CD4-positive, alpha-beta memory T cell (primary cell): ENCODE measurements around the gene PEX26. TPM values are rescaled to one million over a fixed set of nuclear protein-coding genes. Genes with fewer than 3 reads are reported as not detected.
A peak's percentile ranks its signal among the peaks of the same experiment; 100 is the strongest.
"Not testable (repeated sequence)": the region's sequence is repeated elsewhere in the genome, so short reads cannot be mapped to it uniquely, and the experiment has no call there.

ENCODE experiments used
- CTCF ChIA-PET: fragments of 350-600 bp; sonication (Branson Sonifier 250); formaldehyde crosslinking; loops from one replicate; lab custom pipeline; 2021; ENCODE audit warnings: inconsistent platforms; ENCODE audit not compliant: partially characterized antibody; lab: Charles Lee
- POLR2A ChIA-PET: fragments of 350-600 bp; sonication (Branson Sonifier 250); formaldehyde crosslinking; loops from one replicate; lab custom pipeline; 2021; ENCODE audit not compliant: partially characterized antibody; lab: Charles Lee
- DNase-seq, 5 donors: peaks; one replicate each; pipeline versions ENCODE4 v3.0.0 to v3.0.0-alpha.2; 2020 to 2022; ENCODE audit warnings: mixed read lengths in 1 of 5
- H3K27ac ChIP-seq: one replicate; pipeline ENCODE4 v1.7.0; 2013; ENCODE audit warnings: low read depth, low read length
- H3K27me3 ChIP-seq: 2 replicates; pipeline ENCODE4 v1.7.0; 2013; ENCODE audit warnings: mild to moderate bottlenecking, low read length, moderate library complexity; ENCODE audit not compliant: insufficient read depth
- H3K36me3 ChIP-seq: 2 replicates; pipeline ENCODE4 v1.7.0; 2013; ENCODE audit warnings: mild to moderate bottlenecking, low read length, moderate library complexity; ENCODE audit not compliant: insufficient read depth
- H3K4me1 ChIP-seq: 2 replicates; pipeline ENCODE4 v1.7.0; 2013; ENCODE audit warnings: mild to moderate bottlenecking, low read length, moderate library complexity; ENCODE audit not compliant: insufficient read depth
- H3K4me3 ChIP-seq, 2 donors: one replicate each; pipeline ENCODE4 v1.7.0; 2013; ENCODE audit warnings: low read length in 2 of 2, mild to moderate bottlenecking in 1 of 2
- H3K9me3 ChIP-seq, 2 donors: one replicate each; pipeline ENCODE4 v1.7.0; 2013; ENCODE audit warnings: low read length in 2 of 2, control low read depth in 1 of 2; ENCODE audit not compliant: control insufficient read depth in 1 of 2
- H3K27ac Mint-ChIP-seq, 7 donors: one replicate each; pipeline ENCODE4 v1.8.0; 2020 to 2021; ENCODE audit warnings: mixed read lengths in 7 of 7, mild to moderate bottlenecking in 6 of 7, inconsistent platforms in 3 of 7, moderate library complexity in 3 of 7
- H3K27me3 Mint-ChIP-seq, 2 donors: one replicate each; pipeline ENCODE4 v1.8.0; 2020 to 2021; ENCODE audit warnings: mixed read lengths in 2 of 2
- H3K36me3 Mint-ChIP-seq, 2 donors: one replicate each; pipeline ENCODE4 v1.8.0; 2020 to 2021; ENCODE audit warnings: mixed read lengths in 2 of 2, inconsistent platforms in 1 of 2, mild to moderate bottlenecking in 1 of 2
- H3K4me1 Mint-ChIP-seq, 4 donors: one replicate each; pipeline ENCODE4 v1.8.0; 2020 to 2021; ENCODE audit warnings: mixed read lengths in 4 of 4, mild to moderate bottlenecking in 1 of 4
- H3K4me3 Mint-ChIP-seq, 8 donors: one replicate each; pipeline ENCODE4 v1.8.0; 2020 to 2021; ENCODE audit warnings: mixed read lengths in 8 of 8, mild to moderate bottlenecking in 7 of 8, moderate library complexity in 6 of 8, inconsistent platforms in 3 of 8
- H3K9me3 Mint-ChIP-seq, 8 donors: one replicate each; pipeline ENCODE4 v1.8.0; 2020 to 2021; ENCODE audit warnings: mixed read lengths in 8 of 8, mild to moderate bottlenecking in 5 of 8, inconsistent platforms in 3 of 8, moderate library complexity in 1 of 8
- intact Hi-C: fragments of 100-400 bp; cut with micrococcal nuclease; formaldehyde crosslinking; loops from one replicate; pipeline ENCODE4 v1.15.1; 2023
- polyA plus RNA-seq, 2 donors: library from polyadenylated mRNA; unstranded; fragments of 300-500 nt; fragmentation: Illumina TruSeq; gene quantifications; one replicate each; pipeline ENCODE4 v1.2.3, GENCODE V29; 2021
- total RNA-seq, 2 experiments: library from RNA; stranded (reverse); gene quantifications; one replicate each; pipeline ENCODE4 v1.2.3, GENCODE V29; 2021

PEX26 gene
- total and polyA plus RNA-seq, 4 experiments from 2014 or later = 1.4 to 39.6 (median 22.7) TPM

- ChIA-PET POLR2A (no interaction called here), CTCF (interaction anchor here (1.2 to 1.4 kb wide), 2 partner anchors 12 to 20 kb away, joined by 3 to 7 read pairs; no protein-coding TSS in a partner anchor)
- Mint-ChIP-seq H3K36me3 (no peaks in the 10 kb centered on the region), H3K27ac (no peak overlapping the region), H3K9me3 (no peaks in the 10 kb centered on the region), H3K4me3 (no peak overlapping the region), H3K27me3 (peaks cover 40 to 45% of the 10 kb centered on the region in 2 donors), H3K4me1 (no peaks in the 10 kb centered on the region)
- Histone ChIP-seq H3K4me1 (no peaks in the 10 kb centered on the region), H3K36me3 (no peaks in the 10 kb centered on the region), H3K27me3 (peaks cover 10% of the 10 kb centered on the region), H3K27ac (no peak overlapping the region), H3K4me3 (no peak overlapping the region), H3K9me3 (no peaks in the 10 kb centered on the region)
- DNase-seq = no peak
- intact Hi-C loops = no loop called here
Observed at GRCh38 chr22:18063306-18063705, 14.5 kb upstream of the PEX26 start.

GRCh38 chr22:18063715-18064114 lies 14.1 kb upstream of the PEX26 start:
- H3K4me1 Mint-ChIP-seq, H3K4me3 Mint-ChIP-seq, H3K9me3 Mint-ChIP-seq, H3K4me1 ChIP-seq, H3K36me3 Mint-ChIP-seq, H3K27ac Mint-ChIP-seq, H3K4me3 ChIP-seq, intact Hi-C loops, H3K36me3 ChIP-seq, H3K27ac ChIP-seq, DNase-seq, H3K9me3 ChIP-seq, POLR2A ChIA-PET: not testable (repeated sequence)
- H3K27me3 ChIP-seq = peaks cover 10% of the 10 kb centered on the region
- CTCF ChIA-PET = interaction anchor here (1.2 to 1.4 kb wide), 2 partner anchors 12 to 20 kb away, joined by 3 to 7 read pairs; no protein-coding TSS in a partner anchor
- H3K27me3 Mint-ChIP-seq = peaks cover 40 to 45% of the 10 kb centered on the region in 2 donors

GRCh38 chr22:18064636-18065035 lies 13.2 kb upstream of the PEX26 start:
- Mint-ChIP-seq H3K27ac (no peak overlapping the region), H3K9me3 (no peaks in the 10 kb centered on the region), H3K4me3 (no peak overlapping the region), H3K36me3 (no peaks in the 10 kb centered on the region), H3K4me1 (no peaks in the 10 kb centered on the region), H3K27me3 (peaks cover 39 to 42% of the 10 kb centered on the region in 2 donors)
- intact Hi-C loops = no loop called here
- POLR2A ChIA-PET = no interaction called here
- no peaks in the 10 kb centered on the region for H3K4me1 ChIP-seq
- H3K9me3 ChIP-seq = no peaks in the 10 kb centered on the region
- H3K4me3 ChIP-seq = no peak overlapping the region
- no peaks in the 10 kb centered on the region for H3K36me3 ChIP-seq
- CTCF ChIA-PET = no interaction called here
- H3K27me3 ChIP-seq = peaks cover 10% of the 10 kb centered on the region
- DNase-seq = no peak
- no peak overlapping the region for H3K27ac ChIP-seq

GRCh38 chr22:18065256-18065655 lies 12.5 kb upstream of the PEX26 start:
- H3K4me3 ChIP-seq = no peak overlapping the region
- H3K4me1 ChIP-seq = no peaks in the 10 kb centered on the region
- POLR2A ChIA-PET = no interaction called here
- no peaks in the 10 kb centered on the region for H3K9me3 ChIP-seq
- intact Hi-C loops = no loop called here
- DNase-seq = no peak
- no peaks in the 10 kb centered on the region for H3K36me3 Mint-ChIP-seq
- H3K27me3 Mint-ChIP-seq = peaks cover 36 to 39% of the 10 kb centered on the region in 2 donors
- no peaks in the 10 kb centered on the region for H3K9me3 Mint-ChIP-seq
- H3K27ac Mint-ChIP-seq = no peak overlapping the region
- CTCF ChIA-PET = no interaction called here
- no peak overlapping the region for H3K27ac ChIP-seq
- H3K27me3 ChIP-seq = peaks cover 10% of the 10 kb centered on the region
- no peaks in the 10 kb centered on the region for H3K4me1 Mint-ChIP-seq
- no peaks in the 10 kb centered on the region for H3K36me3 ChIP-seq
- H3K4me3 Mint-ChIP-seq = peak overlapping the region in 1 of 8 donors; percentile 25

- Histone ChIP-seq H3K36me3 (no peaks in the 10 kb centered on the region), H3K4me1 (no peaks in the 10 kb centered on the region), H3K27me3 (peaks cover 10% of the 10 kb centered on the region), H3K4me3 (no peak overlapping the region), H3K9me3 (no peaks in the 10 kb centered on the region), H3K27ac (no peak overlapping the region)
- ChIA-PET POLR2A (interaction anchor here (1.0 kb wide), 1 partner anchor 10 kb away, joined by 3 read pairs; no protein-coding TSS in a partner anchor), CTCF (no interaction called here)
- Mint-ChIP-seq H3K36me3 (no peaks in the 10 kb centered on the region), H3K4me3 (no peak overlapping the region), H3K27ac (no peak overlapping the region), H3K9me3 (no peaks in the 10 kb centered on the region), H3K27me3 (peaks cover 38 to 40% of the 10 kb centered on the region in 2 donors), H3K4me1 (no peaks in the 10 kb centered on the region)
- intact Hi-C loops = no loop called here
- DNase-seq = no peak
Observed at GRCh38 chr22:18066181-18066859, 11.5 kb upstream of the PEX26 start.

- H3K4me1 ChIP-seq = no peaks in the 10 kb centered on the region
- no peaks in the 10 kb centered on the region for H3K4me1 Mint-ChIP-seq
- peaks cover 38 to 40% of the 10 kb centered on the region in 2 donors for H3K27me3 Mint-ChIP-seq
- DNase-seq = no peak
- H3K9me3 Mint-ChIP-seq = peaks cover 0 to 2% (median 0%) of the 10 kb centered on the region in 8 donors
- H3K27ac ChIP-seq = no peak overlapping the region
- no peaks in the 10 kb centered on the region for H3K9me3 ChIP-seq
- H3K4me3 ChIP-seq = no peak overlapping the region
- H3K4me3 Mint-ChIP-seq = no peak overlapping the region
- no peaks in the 10 kb centered on the region for H3K36me3 Mint-ChIP-seq
- intact Hi-C loops = no loop called here
- CTCF ChIA-PET = no interaction called here
- H3K27me3 ChIP-seq = peaks cover 10% of the 10 kb centered on the region
- H3K36me3 ChIP-seq = no peaks in the 10 kb centered on the region
- POLR2A ChIA-PET = no interaction called here
- no peak overlapping the region for H3K27ac Mint-ChIP-seq
Observed at GRCh38 chr22:18067121-18067520, 10.7 kb upstream of the PEX26 start.

- no peak for DNase-seq
- Mint-ChIP-seq H3K27me3 (peaks cover 38 to 40% of the 10 kb centered on the region in 2 donors), H3K9me3 (peaks cover 0 to 3% (median 0%) of the 10 kb centered on the region in 8 donors), H3K36me3 (no peaks in the 10 kb centered on the region), H3K27ac (no peak overlapping the region), H3K4me1 (no peaks in the 10 kb centered on the region), H3K4me3 (no peak overlapping the region)
- H3K4me3 ChIP-seq = no peak overlapping the region
- CTCF ChIA-PET = no interaction called here
- no peak overlapping the region for H3K27ac ChIP-seq
- H3K4me1 ChIP-seq = no peaks in the 10 kb centered on the region
- H3K27me3 ChIP-seq = peaks cover 10% of the 10 kb centered on the region
- no peaks in the 10 kb centered on the region for H3K36me3 ChIP-seq
- H3K9me3 ChIP-seq = no peaks in the 10 kb centered on the region
- intact Hi-C loops = no loop called here
- POLR2A ChIA-PET = no interaction called here
Observed at GRCh38 chr22:18067548-18068341, 10.0 kb upstream of the PEX26 start.
